MM.1S (cell line): ENCODE measurements around the gene ARHGEF33.

Experiments used
- EZH2 ChIP-seq: fragments of 300-600 bp; sonication (generic); optimal IDR thresholded peaks from 2 replicates; pipeline ENCODE3; 2017; ENCODE audit warnings: low read depth, mild to moderate bottlenecking, antibody characterized with exemption, low read length, mixed read lengths
- TF ChIP-seq, protein P1 (sequence below): fragments of 300-600 bp; sonication (generic); IDR thresholded peaks from 2 replicates; pipeline ENCODE4 v1.5.1; 2016; ENCODE audit warnings: antibody characterized with exemption, low read length, mixed read lengths

GRCh38 chr2:38922389-38922788, 32.7 kb downstream of the ARHGEF33 start:
- TF ChIP-seq, protein P1, sequence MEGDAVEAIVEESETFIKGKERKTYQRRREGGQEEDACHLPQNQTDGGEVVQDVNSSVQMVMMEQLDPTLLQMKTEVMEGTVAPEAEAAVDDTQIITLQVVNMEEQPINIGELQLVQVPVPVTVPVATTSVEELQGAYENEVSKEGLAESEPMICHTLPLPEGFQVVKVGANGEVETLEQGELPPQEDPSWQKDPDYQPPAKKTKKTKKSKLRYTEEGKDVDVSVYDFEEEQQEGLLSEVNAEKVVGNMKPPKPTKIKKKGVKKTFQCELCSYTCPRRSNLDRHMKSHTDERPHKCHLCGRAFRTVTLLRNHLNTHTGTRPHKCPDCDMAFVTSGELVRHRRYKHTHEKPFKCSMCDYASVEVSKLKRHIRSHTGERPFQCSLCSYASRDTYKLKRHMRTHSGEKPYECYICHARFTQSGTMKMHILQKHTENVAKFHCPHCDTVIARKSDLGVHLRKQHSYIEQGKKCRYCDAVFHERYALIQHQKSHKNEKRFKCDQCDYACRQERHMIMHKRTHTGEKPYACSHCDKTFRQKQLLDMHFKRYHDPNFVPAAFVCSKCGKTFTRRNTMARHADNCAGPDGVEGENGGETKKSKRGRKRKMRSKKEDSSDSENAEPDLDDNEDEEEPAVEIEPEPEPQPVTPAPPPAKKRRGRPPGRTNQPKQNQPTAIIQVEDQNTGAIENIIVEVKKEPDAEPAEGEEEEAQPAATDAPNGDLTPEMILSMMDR: no peak
- no peak for TF ChIP-seq EZH2
